ENCODE measurements around the gene CHMP2A. TPM values are rescaled to one million over a fixed set of nuclear protein-coding genes. Genes with fewer than 3 reads are reported as not detected.

Gene CHMP2A
- total RNA-seq (2022; extraction: Qiagen RNA extraction; ENCODE audit: low read depth): 180 to 230 TPM (median 198 TPM) in 5 replicates

GRCh38 chr19:58554494-58555368 lies at the start of gene CHMP2A:
CHMP2A (minus strand) TSS chr19:58555105; CDS start chr19:58554212, 893 bp downstream.

GRCh38 chr19:58572818-58573657 lies 18.1 kb upstream of the CHMP2A start, which contains the start of gene MZF1:
MZF1 (minus strand) TSS chr19:58573335; CDS start chr19:58571389, 1,946 bp downstream.

GRCh38 chr19:58558066-58558622 lies 3.2 kb upstream of the CHMP2A start, which contains the start of gene UBE2M:
UBE2M (minus strand) TSS chr19:58558611; CDS start chr19:58558381, 230 bp downstream.

GRCh38 chr19:58543826-58544590 lies 10.9 kb downstream of the CHMP2A start, which contains the start of gene TRIM28:
TRIM28 (plus strand) TSS chr19:58544064; CDS start chr19:58544758, 694 bp downstream.

GRCh38 chr19:58519355-58520256 lies 35.3 kb downstream of the CHMP2A start, which contains the start of gene ZBTB45:
ZBTB45 (minus strand) TSS chr19:58519810; CDS start chr19:58517673, 2,137 bp downstream.

GRCh38 chr19:58511353-58512208 lies 43.3 kb downstream of the CHMP2A start, which contains the start of gene SLC27A5:
SLC27A5 (minus strand) TSS chr19:58511992; CDS start chr19:58511955, 37 bp downstream.

Other genes starting within 250 kb of the CHMP2A start
- gene ERVK3-1, start 249.7 kb downstream of the CHMP2A start, total RNA-seq (2022; extraction: Qiagen RNA extraction; ENCODE audit: low read depth): 89.5 to 122 TPM (median 98.9 TPM) in 5 replicates
- gene ZSCAN22, start 228.1 kb downstream of the CHMP2A start, total RNA-seq (2022; extraction: Qiagen RNA extraction; ENCODE audit: low read depth): 1.7 to 3.3 TPM (median 2.7 TPM) in 5 replicates
- gene A1BG, start 201.6 kb downstream of the CHMP2A start, total RNA-seq (2022; extraction: Qiagen RNA extraction; ENCODE audit: low read depth): 7.2 to 12.3 TPM (median 10.0 TPM) in 5 replicates
- gene ZNF497, start 192.4 kb downstream of the CHMP2A start, total RNA-seq (2022; extraction: Qiagen RNA extraction; ENCODE audit: low read depth): 0.60 to 1.8 TPM (median 1.5 TPM) in 5 replicates
- gene ZNF837, start 174.1 kb downstream of the CHMP2A start, total RNA-seq (2022; extraction: Qiagen RNA extraction; ENCODE audit: low read depth): 0.74 to 1.7 TPM (median 1.4 TPM) in 5 replicates
- gene RPS5, start 167.8 kb downstream of the CHMP2A start, total RNA-seq (2022; extraction: Qiagen RNA extraction; ENCODE audit: low read depth): 1,770 to 2,546 TPM (median 2,356 TPM) in 5 replicates
- not detected in 5 replicates for gene RNF225, start 159.4 kb downstream of the CHMP2A start, total RNA-seq (2022; extraction: Qiagen RNA extraction; ENCODE audit: low read depth)
- 17.6 to 20.4 TPM (median 18.2 TPM) in 5 replicates for gene ZNF584, start 146.5 kb downstream of the CHMP2A start, total RNA-seq (2022; extraction: Qiagen RNA extraction; ENCODE audit: low read depth)
- gene ZNF132, start 115.0 kb downstream of the CHMP2A start, total RNA-seq (2022; extraction: Qiagen RNA extraction; ENCODE audit: low read depth): 0.07 to 0.09 TPM (median 0.09 TPM) in 3 of 5 replicates, not detected in the others
- 5.7 to 7.9 TPM (median 7.0 TPM) in 5 replicates for gene ZNF324B, start 103.5 kb downstream of the CHMP2A start, total RNA-seq (2022; extraction: Qiagen RNA extraction; ENCODE audit: low read depth)
- gene ZNF324, start 88.0 kb downstream of the CHMP2A start, total RNA-seq (2022; extraction: Qiagen RNA extraction; ENCODE audit: low read depth): 7.2 to 11.7 TPM (median 8.9 TPM) in 5 replicates
- gene ZNF446, start 78.8 kb downstream of the CHMP2A start, total RNA-seq (2022; extraction: Qiagen RNA extraction; ENCODE audit: low read depth): 10.7 to 15.1 TPM (median 12.0 TPM) in 5 replicates
- 18.4 to 32.9 TPM (median 29.4 TPM) in 5 replicates for gene SLC27A5, start 43.1 kb downstream of the CHMP2A start, total RNA-seq (2022; extraction: Qiagen RNA extraction; ENCODE audit: low read depth)
- gene ZBTB45, start 35.3 kb downstream of the CHMP2A start, total RNA-seq (2022; extraction: Qiagen RNA extraction; ENCODE audit: low read depth): 8.3 to 24.0 TPM (median 20.1 TPM) in 5 replicates
- gene TRIM28, start 11.0 kb downstream of the CHMP2A start, total RNA-seq (2022; extraction: Qiagen RNA extraction; ENCODE audit: low read depth): 606 to 732 TPM (median 664 TPM) in 5 replicates
- gene UBE2M, start 3.5 kb upstream of the CHMP2A start, total RNA-seq (2022; extraction: Qiagen RNA extraction; ENCODE audit: low read depth): 134 to 148 TPM (median 138 TPM) in 5 replicates
- gene MZF1, start 18.2 kb upstream of the CHMP2A start, total RNA-seq (2022; extraction: Qiagen RNA extraction; ENCODE audit: low read depth): 7.0 to 19.9 TPM (median 16.5 TPM) in 5 replicates

All from A549 treated with ZK216348 at 1 μM for 4 hours (cell line).